GM21737 (cell line): ENCODE results near the gene TMEM100.

Source experiments
- ATAC-seq: cut with Tn5 transposase; IDR thresholded peaks from one replicate; pipeline ENCODE4 v1.9.1; 2021; ENCODE audit warnings: mild to moderate bottlenecking, moderate library complexity; ENCODE audit not compliant: unreplicated experiment

Gene TMEM100

GRCh38 chr17:55720919-55721836 lies 1.5 kb downstream of the TMEM100 start:
- ATAC-seq = no peak

DNA sequence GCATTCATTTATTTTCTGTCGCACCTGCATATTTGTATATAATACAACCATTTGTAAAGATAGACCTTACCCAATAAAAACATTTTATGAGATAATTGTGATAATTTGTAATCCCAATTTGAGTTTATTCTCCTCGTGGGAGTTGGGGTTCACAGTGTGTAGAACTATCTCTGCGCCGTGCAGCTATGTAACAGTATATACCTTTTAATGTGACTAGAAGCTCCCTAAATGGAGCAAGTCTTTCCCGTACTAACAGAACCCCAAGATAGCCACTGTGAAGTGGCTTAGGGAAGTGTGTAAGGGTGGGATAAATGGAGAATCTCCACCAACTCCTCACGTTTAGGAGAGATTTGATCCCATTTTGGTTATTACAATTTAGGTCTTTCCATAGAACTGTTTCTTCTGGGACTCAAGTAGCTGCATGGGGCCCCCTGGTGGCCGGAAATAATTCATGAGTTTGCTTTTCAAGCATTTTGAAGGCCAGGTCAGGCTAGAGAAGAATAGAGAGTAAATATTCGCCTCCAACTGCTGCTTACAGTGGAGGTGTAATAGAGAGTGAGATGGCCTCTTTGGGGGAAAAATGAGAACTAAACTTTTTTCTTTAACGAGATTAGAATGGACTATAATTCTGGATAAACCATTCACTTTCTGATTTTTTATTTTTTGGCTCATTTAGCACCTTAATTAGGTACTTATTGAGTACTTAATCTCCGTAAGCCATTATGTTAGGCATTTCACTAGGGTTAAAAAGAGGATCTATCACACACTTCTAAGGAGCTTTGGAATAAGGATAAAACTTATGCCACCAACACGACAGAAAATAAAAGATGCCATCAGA lies 4.5 kb downstream of the TMEM100 start:
- ATAC-seq = no peak

DNA sequence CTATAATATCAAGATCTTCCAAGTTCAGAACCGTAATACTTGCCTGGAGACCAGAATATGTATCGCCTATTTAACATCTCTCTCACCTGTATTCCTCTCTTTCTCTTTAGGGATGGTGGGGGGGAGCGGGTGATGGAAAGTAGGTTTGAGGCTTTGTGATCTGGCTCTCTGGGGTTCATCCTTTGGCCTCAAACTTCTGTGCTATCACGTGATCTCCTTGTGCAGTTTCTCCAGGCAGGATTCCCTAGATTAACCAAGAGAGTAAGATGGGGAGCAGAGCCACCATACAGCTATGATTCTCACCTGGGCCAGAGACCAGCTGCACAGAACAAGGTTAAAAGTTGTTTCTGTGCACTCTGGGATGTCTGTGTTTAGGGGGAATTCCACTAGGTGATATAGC lies 5.2 kb downstream of the TMEM100 start:
- no peak for ATAC-seq

GRCh38 chr17:55710829-55711496 lies 11.7 kb downstream of the TMEM100 start:
- ATAC-seq = no peak

GRCh38 chr17:55710410-55710809 lies 12.3 kb downstream of the TMEM100 start:
- no peak for ATAC-seq

- ATAC-seq = no peak
These were observed 12.7 kb downstream of the TMEM100 start for GRCh38 chr17:55709984-55710383.

GRCh38 chr17:55709440-55709839 lies 13.2 kb downstream of the TMEM100 start:
- ATAC-seq = no peak

DNA sequence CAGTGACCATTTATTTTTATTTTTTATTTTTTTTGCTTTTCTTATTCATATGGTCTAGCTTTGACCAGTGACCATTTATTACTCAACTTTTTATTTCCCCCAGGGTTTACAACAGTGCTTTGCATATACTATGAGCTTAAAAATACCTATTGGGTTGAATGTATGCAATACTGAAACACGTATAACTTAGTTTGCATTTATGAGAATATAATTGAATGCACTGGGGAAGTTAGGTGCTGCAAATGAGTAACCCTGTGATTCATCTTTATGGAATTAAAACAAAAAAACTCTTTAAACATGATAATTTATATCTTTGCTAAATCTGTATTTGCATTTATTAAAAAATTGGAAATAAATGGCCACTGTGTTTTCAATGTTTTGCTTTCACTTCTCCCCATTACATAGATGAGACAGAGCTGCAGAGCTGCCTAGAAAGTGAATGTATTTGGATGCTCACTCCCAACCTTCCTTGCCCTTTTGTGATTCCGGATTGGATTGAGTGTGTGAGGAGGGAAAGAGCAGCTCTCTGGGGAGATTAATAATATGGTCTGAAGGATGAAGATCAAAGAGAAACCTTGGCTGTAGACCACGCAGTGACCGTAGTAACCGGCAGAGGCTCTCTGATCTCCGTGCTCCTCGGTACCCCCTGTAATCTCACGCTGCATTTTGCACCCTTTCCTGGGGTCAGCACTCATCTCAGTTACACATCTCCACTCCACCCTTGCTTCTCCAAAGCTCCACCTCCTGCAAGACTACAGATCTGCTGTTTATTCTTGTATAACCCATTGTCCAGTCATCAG lies 14.3 kb downstream of the TMEM100 start:
- ATAC-seq = no peak

- no peak for ATAC-seq
These were observed 15.6 kb downstream of the TMEM100 start for GRCh38 chr17:55706808-55707773.

- no peak for ATAC-seq
These were observed 16.8 kb downstream of the TMEM100 start for GRCh38 chr17:55705847-55706246.

- no peak for ATAC-seq
These were observed 18.3 kb downstream of the TMEM100 start for GRCh38 chr17:55704401-55704800.

DNA sequence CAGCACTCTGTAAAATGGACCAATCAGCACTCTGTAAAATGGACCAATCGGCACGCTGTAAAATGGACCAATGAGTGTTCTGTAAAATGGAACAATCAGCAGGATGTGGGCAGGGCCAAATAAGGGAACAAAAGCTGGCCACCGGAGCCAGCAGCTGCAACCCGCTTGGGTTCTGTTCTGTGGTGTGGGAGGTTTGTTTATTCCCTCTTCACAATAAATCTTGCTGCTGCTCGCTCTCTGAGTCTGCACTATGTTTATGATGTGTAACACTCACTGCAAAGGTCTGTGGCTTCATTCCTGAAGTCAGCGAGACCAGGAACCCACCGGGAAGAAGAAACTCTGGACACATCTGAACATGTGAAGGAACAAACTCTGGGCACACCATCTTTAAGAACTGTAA lies 20.5 kb downstream of the TMEM100 start:
- ATAC-seq = no peak

GRCh38 chr17:55699181-55699860 lies 23.3 kb downstream of the TMEM100 start:
- ATAC-seq = no peak

DNA sequence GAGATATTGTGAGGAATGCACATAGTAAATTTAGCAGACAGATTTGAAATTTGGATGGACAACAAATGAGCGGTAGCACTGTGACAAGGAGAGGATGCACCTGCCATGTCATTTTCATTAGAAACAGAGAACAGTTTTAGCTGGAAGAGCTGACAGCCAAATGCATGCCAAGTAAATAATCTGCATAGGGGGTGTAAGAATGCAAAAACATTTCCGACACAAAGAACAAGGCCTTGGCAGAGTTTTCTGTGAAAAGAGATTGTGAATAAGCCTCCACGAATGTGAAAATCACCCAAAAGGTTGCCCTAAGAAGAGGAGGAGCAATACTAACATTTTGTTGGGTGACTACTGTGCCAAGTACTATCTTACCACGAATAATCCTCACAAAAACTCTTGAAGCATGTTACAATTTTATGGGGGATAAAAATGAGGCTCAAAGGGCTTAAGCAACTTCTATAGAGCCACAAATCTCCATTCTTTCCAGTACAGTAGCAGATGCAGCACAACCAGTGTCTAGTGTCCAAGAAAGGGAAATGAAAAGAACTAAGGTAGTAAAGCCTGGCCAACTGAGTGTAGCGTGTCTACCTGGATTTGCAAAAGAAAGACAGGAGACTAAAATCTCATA lies 28.3 kb downstream of the TMEM100 start:
- ATAC-seq = no peak

DNA sequence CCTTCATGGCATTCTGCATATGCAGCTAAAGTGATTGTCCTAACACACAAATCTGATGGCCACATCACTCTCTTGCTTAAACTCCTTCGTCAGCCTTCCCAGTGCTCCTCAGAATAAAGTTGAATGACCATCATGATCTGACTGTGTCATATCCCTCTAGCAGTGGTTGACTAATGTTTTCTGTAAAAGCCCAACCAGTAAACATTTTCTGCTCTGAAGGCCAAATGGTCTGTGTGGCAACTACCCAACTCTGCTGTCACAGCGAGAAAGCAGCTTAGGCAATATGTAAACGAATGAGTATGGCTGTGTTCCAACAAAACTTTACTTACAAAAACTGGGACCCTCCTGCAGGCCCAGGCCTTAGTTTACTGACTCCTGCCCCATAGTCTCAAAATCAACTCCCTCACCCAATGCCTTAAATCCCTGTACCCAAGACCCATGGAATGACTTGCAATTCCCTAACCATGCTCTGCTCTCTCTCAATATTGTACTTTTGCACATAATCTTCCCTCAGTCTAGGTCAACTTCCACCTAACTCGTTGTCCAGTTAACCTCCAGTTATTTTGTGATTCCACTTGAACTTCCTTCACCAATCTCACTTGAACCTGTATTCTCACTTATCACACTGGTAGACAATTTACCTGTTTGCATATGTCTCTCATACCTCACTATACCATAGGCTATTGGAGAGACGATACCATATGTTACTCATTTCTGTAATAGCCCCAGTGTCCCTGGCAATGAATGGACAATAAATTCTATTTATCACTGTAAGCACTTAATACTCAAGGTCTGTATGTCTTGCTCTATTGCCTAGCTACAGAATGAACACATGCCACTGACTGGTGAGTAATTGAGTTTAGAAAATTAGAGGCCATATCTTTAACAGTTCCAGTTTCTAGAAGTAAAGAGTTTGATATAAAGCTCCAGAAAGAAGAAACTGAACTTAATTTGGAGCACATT lies 29.1 kb downstream of the TMEM100 start:
- ATAC-seq = no peak

DNA sequence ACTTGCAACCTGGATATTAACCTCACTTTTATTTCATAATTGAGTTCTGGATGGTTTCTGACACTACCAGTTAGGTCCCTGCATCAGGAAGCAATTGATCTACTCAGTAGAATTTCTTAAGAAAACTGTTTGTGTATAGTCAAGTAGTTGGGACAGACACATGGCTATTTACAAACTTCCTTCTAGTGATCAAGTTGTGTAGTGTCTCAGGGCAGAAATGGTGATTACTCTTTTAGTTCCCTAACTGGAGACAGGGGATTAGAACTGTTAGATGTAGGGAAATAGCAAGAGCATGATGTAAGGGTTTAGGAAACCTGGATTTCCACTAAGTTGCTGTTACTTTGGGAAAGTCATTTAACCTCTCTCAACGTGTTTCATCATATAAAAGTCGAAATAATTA lies 30.4 kb downstream of the TMEM100 start:
- ATAC-seq = no peak

GRCh38 chr17:55691666-55692065 lies 31.0 kb downstream of the TMEM100 start:
- ATAC-seq = no peak
